ENCODE data around the gene DKK3.

Gene DKK3

DNA sequence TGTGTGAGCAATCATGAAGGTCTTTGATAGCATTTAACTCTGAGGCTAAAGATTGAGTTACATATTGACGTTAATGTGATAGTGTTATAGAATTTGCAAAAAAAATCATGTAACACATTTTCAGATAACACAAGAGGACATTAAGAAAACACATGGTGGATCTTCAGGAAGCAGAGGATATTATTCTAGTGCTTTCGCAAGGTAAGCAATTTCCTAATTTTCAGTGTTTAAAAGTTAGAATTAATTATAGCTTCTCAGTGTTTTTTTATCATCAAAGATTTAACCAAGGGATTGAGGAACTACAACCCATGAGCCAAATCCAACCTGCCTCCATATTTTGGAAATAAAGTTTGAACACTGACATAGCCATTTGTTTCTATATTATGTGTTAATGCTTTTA, 78.5 kb downstream of the DKK3 start:
- TF ChIP-seq, protein P1, sequence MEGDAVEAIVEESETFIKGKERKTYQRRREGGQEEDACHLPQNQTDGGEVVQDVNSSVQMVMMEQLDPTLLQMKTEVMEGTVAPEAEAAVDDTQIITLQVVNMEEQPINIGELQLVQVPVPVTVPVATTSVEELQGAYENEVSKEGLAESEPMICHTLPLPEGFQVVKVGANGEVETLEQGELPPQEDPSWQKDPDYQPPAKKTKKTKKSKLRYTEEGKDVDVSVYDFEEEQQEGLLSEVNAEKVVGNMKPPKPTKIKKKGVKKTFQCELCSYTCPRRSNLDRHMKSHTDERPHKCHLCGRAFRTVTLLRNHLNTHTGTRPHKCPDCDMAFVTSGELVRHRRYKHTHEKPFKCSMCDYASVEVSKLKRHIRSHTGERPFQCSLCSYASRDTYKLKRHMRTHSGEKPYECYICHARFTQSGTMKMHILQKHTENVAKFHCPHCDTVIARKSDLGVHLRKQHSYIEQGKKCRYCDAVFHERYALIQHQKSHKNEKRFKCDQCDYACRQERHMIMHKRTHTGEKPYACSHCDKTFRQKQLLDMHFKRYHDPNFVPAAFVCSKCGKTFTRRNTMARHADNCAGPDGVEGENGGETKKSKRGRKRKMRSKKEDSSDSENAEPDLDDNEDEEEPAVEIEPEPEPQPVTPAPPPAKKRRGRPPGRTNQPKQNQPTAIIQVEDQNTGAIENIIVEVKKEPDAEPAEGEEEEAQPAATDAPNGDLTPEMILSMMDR (IDR thresholded peaks at IDR 0.05; ENCODE audit: extremely low read depth, insufficient read depth, missing control alignments), result no peak
- no peak for DNase-seq (ENCODE audit: low spot score)
- in situ Hi-C loops (cut with MboI; ENCODE audit: low pct_unique_long_range_greater_than_20kb, low sequenced_read_pairs, unreplicated experiment), result no loop called here

- TF ChIP-seq, protein P1 (IDR thresholded peaks at IDR 0.05; ENCODE audit: extremely low read depth, insufficient read depth, missing control alignments), result no peak
- no peak for DNase-seq (ENCODE audit: low spot score)
- in situ Hi-C loops (cut with MboI; ENCODE audit: low pct_unique_long_range_greater_than_20kb, low sequenced_read_pairs, unreplicated experiment), result no loop called here
Measured at GRCh38 chr11:11923828-11924227, 84.6 kb downstream of the DKK3 start.

DNA sequence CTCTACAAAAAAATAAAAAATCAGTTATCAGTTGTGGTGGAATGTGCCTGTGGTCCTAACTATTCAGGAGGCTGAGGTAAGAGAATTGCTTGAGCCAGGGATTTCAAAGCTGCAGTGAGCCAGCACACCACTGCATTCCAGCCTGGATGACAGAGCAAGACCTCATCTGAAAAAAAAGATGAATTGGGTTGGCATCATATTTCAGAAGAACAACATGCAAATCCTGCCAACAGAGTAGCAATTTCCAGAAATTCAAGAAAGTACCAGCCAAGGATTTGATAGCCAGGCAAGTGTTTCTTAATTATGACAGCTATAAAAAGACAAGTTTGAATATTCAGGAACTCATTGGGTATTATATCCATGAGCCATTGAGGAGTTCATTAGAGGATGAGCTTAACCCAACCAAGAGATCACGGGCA, 91.4 kb downstream of the DKK3 start:
- no peak for DNase-seq (ENCODE audit: low spot score)
- TF ChIP-seq, protein P1 (IDR thresholded peaks at IDR 0.05; ENCODE audit: extremely low read depth, insufficient read depth, missing control alignments), result no peak
- in situ Hi-C loops (cut with MboI; ENCODE audit: low pct_unique_long_range_greater_than_20kb, low sequenced_read_pairs, unreplicated experiment), result no loop called here

DNA sequence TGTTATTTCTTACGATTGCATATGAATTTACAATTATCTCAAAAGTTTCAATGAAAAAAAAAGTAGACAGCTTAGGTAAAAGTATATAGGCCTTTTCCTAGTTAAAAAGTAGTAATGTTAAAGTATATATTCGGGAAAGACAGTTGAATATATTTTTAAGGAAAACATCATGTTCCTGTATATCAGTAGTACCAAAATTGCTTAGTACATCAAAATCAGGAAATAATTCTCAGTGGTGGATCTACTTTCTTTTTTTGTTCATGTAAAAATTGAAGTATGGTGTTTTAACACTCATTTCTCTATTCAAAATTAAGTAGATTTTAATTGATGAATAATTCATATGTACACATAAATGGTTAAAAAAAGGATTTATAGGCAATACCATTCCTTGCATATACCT, 92.8 kb downstream of the DKK3 start:
- in situ Hi-C loops (cut with MboI; ENCODE audit: low pct_unique_long_range_greater_than_20kb, low sequenced_read_pairs, unreplicated experiment), result no loop called here
- TF ChIP-seq, protein P1 (IDR thresholded peaks at IDR 0.05; ENCODE audit: extremely low read depth, insufficient read depth, missing control alignments), result no peak
- no peak for DNase-seq (ENCODE audit: low spot score)

GRCh38 chr11:11913395-11913794, 95.0 kb downstream of the DKK3 start:
- in situ Hi-C loops (cut with MboI; ENCODE audit: low pct_unique_long_range_greater_than_20kb, low sequenced_read_pairs, unreplicated experiment), result no loop called here
- DNase-seq (ENCODE audit: low spot score), result no peak
- TF ChIP-seq, protein P1 (IDR thresholded peaks at IDR 0.05; ENCODE audit: extremely low read depth, insufficient read depth, missing control alignments), result no peak

Measured in GM13977 (cell line).